Measurements from ENCODE around the gene RAE1.
"Not testable (repeated sequence)": the region's sequence is repeated elsewhere in the genome, so short reads cannot be mapped to it uniquely, and the experiment has no call there.

Gene RAE1

GRCh38 chr20:57348200-57348921 lies 2.7 kb upstream of the RAE1 start:
- not testable (repeated sequence) for H3K36me3 ChIP-seq (ENCODE audit: insufficient read depth, low read length); H3K27ac ChIP-seq (ENCODE audit: low read depth, low read length); H3K4me3 ChIP-seq (ENCODE audit: low read depth, low read length); H3K27me3 ChIP-seq (ENCODE audit: insufficient read depth, low read length); H2AFZ ChIP-seq (ENCODE audit: low read length, unreplicated experiment)
- Histone ChIP-seq H3K4me1 (ENCODE audit: control insufficient read depth, insufficient read depth, low read length, unreplicated experiment) (peaks cover 17% of the 10 kb centered on the region), H3K79me2 (ENCODE audit: control insufficient read depth, insufficient read depth, low read length, unreplicated experiment) (peaks cover 24% of the 10 kb centered on the region)

- H3K27me3 ChIP-seq (ENCODE audit: insufficient read depth, low read length); H3K36me3 ChIP-seq (ENCODE audit: insufficient read depth, low read length); H2AFZ ChIP-seq (ENCODE audit: low read length, unreplicated experiment); H3K4me3 ChIP-seq (ENCODE audit: low read depth, low read length); H3K27ac ChIP-seq (ENCODE audit: low read depth, low read length): not testable (repeated sequence)
- H3K79me2 ChIP-seq (ENCODE audit: control insufficient read depth, insufficient read depth, low read length, unreplicated experiment): peaks cover 29% of the 10 kb centered on the region
- H3K4me1 ChIP-seq (ENCODE audit: control insufficient read depth, insufficient read depth, low read length, unreplicated experiment): peaks cover 17% of the 10 kb centered on the region
Measured at GRCh38 chr20:57348922-57349574, 2.0 kb upstream of the RAE1 start.

DNA sequence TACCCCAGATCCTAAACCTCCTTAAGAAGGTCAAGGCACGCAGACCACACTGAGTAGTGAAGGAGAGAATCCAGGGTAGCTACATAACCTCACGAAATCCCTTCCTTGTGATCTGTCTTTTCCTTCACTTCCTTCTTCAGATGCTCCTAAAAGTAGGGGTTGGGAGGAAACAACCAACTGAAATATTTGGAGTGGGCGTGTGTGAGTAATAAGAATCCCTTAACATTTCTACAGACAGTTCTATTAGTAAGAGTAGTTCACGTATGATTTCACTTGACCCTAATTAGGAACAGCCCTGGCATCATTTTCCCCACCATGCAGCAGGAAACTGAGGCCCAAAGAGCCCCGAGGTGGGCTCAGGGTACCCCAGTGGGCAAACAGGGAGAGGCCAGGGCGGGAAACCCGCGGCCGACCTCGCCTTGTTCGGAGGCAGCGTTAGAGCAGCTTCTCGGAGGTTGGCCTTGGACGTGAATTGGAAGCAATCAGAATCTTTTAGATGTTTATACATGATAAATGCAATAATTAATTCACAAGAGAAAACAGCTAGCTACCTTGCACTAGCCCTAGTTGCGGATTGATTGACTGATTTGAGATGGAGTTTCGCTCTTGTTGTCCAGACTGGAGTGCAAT lies 859 bp upstream of the RAE1 start:
- Histone ChIP-seq H2AFZ (ENCODE audit: low read length, unreplicated experiment) (no peak overlapping the region), H3K27me3 (ENCODE audit: insufficient read depth, low read length) (no peaks in the 10 kb centered on the region), H3K27ac (ENCODE audit: low read depth, low read length) (no peak overlapping the region), H3K4me3 (ENCODE audit: low read depth, low read length) (no peak overlapping the region), H3K4me1 (ENCODE audit: control insufficient read depth, insufficient read depth, low read length, unreplicated experiment) (peaks cover 17% of the 10 kb centered on the region), H3K79me2 (ENCODE audit: control insufficient read depth, insufficient read depth, low read length, unreplicated experiment) (peaks cover 29% of the 10 kb centered on the region), H3K36me3 (ENCODE audit: insufficient read depth, low read length) (peaks cover 19% of the 10 kb centered on the region; the same call in 1 of the 2 replicates)

DNA sequence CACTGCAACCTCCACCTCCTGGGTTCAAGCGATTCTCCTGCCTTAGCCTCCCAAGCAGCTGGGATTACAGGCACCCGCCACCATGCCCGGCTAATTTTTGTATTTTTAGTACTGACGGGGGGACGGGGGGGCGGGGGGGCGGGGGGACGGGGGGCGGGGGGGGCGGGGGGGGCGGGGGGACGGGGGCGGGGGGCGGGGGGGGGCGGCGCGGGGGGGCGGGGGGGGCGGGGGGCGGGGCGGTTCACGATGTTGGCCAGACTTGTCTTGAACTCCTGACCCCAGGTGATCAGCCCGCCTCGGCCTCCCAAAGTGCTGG lies 371 bp upstream of the RAE1 start:
- H3K79me2 ChIP-seq (ENCODE audit: control insufficient read depth, insufficient read depth, low read length, unreplicated experiment): peaks cover 29% of the 10 kb centered on the region
- not testable (repeated sequence) for H3K27me3 ChIP-seq (ENCODE audit: insufficient read depth, low read length)
- H3K4me3 ChIP-seq (ENCODE audit: low read depth, low read length): peak overlapping the region; percentile 92
- peaks cover 17% of the 10 kb centered on the region for H3K4me1 ChIP-seq (ENCODE audit: control insufficient read depth, insufficient read depth, low read length, unreplicated experiment)
- H2AFZ ChIP-seq (ENCODE audit: low read length, unreplicated experiment): peak overlapping the region; percentile 5
- H3K27ac ChIP-seq (ENCODE audit: low read depth, low read length): peak overlapping the region; percentile 64
- H3K36me3 ChIP-seq (ENCODE audit: insufficient read depth, low read length): peaks cover 23% of the 10 kb centered on the region

- H3K36me3 ChIP-seq (ENCODE audit: insufficient read depth, low read length): peaks cover 31% of the 10 kb centered on the region
- no peak overlapping the region for H3K27ac ChIP-seq (ENCODE audit: low read depth, low read length)
- H3K79me2 ChIP-seq (ENCODE audit: control insufficient read depth, insufficient read depth, low read length, unreplicated experiment): peaks cover 29% of the 10 kb centered on the region
- no peak overlapping the region for H2AFZ ChIP-seq (ENCODE audit: low read length, unreplicated experiment)
- peaks cover 14% of the 10 kb centered on the region for H3K4me1 ChIP-seq (ENCODE audit: control insufficient read depth, insufficient read depth, low read length, unreplicated experiment)
- no peaks in the 10 kb centered on the region for H3K27me3 ChIP-seq (ENCODE audit: insufficient read depth, low read length)
- peak overlapping the region; percentile 92 for H3K4me3 ChIP-seq (ENCODE audit: low read depth, low read length)
Measured at GRCh38 chr20:57352305-57352704, 1.2 kb downstream of the RAE1 start.

GRCh38 chr20:57353351-57353750 lies 2.3 kb downstream of the RAE1 start:
- H2AFZ ChIP-seq (ENCODE audit: low read length, unreplicated experiment): no peak overlapping the region
- no peaks in the 10 kb centered on the region for H3K27me3 ChIP-seq (ENCODE audit: insufficient read depth, low read length)
- no peak overlapping the region; the same call in 1 of the 2 replicates for H3K4me3 ChIP-seq (ENCODE audit: low read depth, low read length)
- peaks cover 31% of the 10 kb centered on the region for H3K36me3 ChIP-seq (ENCODE audit: insufficient read depth, low read length)
- H3K27ac ChIP-seq (ENCODE audit: low read depth, low read length): no peak overlapping the region
- H3K4me1 ChIP-seq (ENCODE audit: control insufficient read depth, insufficient read depth, low read length, unreplicated experiment): peaks cover 14% of the 10 kb centered on the region
- peaks cover 29% of the 10 kb centered on the region for H3K79me2 ChIP-seq (ENCODE audit: control insufficient read depth, insufficient read depth, low read length, unreplicated experiment)

GRCh38 chr20:57361517-57361916 lies 10.5 kb downstream of the RAE1 start:
- Histone ChIP-seq H3K27ac (ENCODE audit: low read depth, low read length) (no peak overlapping the region), H3K36me3 (ENCODE audit: insufficient read depth, low read length) (peaks cover 23% of the 10 kb centered on the region; the same call in 1 of the 2 replicates), H3K79me2 (ENCODE audit: control insufficient read depth, insufficient read depth, low read length, unreplicated experiment) (peaks cover 32% of the 10 kb centered on the region), H2AFZ (ENCODE audit: low read length, unreplicated experiment) (no peak overlapping the region), H3K27me3 (ENCODE audit: insufficient read depth, low read length) (no peaks in the 10 kb centered on the region), H3K4me3 (ENCODE audit: low read depth, low read length) (peak overlapping the region; percentile 14; the same call in 1 of the 2 replicates), H3K4me1 (ENCODE audit: control insufficient read depth, insufficient read depth, low read length, unreplicated experiment) (peaks cover 5% of the 10 kb centered on the region)

DNA sequence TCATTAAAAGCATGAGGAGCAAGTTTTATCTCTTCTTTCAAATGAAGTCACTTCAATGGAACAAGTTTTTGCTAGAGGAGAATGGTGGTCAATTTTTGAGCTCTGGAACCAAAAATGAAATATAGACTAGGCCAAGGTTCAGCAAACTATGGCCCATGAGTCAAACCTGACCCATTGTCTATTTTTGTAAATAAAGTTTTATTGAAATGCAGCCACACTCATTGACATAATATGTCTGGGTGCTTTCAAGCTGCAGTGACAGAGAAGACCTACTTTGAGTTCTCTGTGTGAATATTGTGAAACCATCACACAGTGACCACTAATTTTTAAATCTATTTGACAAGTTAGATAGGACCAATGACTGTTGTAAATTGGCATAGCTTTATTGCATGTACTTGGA lies 13.4 kb downstream of the RAE1 start:
- no peak overlapping the region for H3K4me3 ChIP-seq (ENCODE audit: low read depth, low read length)
- peaks cover 5% of the 10 kb centered on the region for H3K4me1 ChIP-seq (ENCODE audit: control insufficient read depth, insufficient read depth, low read length, unreplicated experiment)
- no peaks in the 10 kb centered on the region for H3K27me3 ChIP-seq (ENCODE audit: insufficient read depth, low read length)
- peaks cover 32% of the 10 kb centered on the region for H3K79me2 ChIP-seq (ENCODE audit: control insufficient read depth, insufficient read depth, low read length, unreplicated experiment)
- no peak overlapping the region for H3K27ac ChIP-seq (ENCODE audit: low read depth, low read length)
- no peak overlapping the region for H2AFZ ChIP-seq (ENCODE audit: low read length, unreplicated experiment)
- peaks cover 40% of the 10 kb centered on the region for H3K36me3 ChIP-seq (ENCODE audit: insufficient read depth, low read length)

DNA sequence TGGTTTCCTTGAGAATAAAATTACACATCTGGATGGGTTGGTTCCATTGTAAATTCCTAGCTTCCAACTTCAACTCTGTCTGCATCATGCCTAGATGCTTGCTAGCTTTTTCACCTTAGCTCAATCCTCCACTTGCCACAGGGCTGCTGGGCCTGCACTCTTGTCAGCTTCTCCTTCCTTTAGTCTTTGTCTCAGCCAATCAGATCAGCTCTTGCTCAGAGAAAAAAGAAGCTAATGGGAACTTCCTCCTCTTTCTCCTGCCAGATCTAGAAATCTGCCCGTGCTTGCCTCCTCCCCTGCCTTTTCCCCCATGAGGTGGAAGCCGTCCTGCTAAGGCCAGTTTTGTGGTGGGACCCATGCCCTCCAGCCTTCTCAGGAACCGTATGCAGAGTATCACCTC lies 18.5 kb downstream of the RAE1 start:
- Histone ChIP-seq H3K4me1 (ENCODE audit: control insufficient read depth, insufficient read depth, low read length, unreplicated experiment) (peaks cover under 1% of the 10 kb centered on the region), H3K27ac (ENCODE audit: low read depth, low read length) (no peak overlapping the region), H3K4me3 (ENCODE audit: low read depth, low read length) (no peak overlapping the region), H3K36me3 (ENCODE audit: insufficient read depth, low read length) (peaks cover 38% of the 10 kb centered on the region), H3K27me3 (ENCODE audit: insufficient read depth, low read length) (no peaks in the 10 kb centered on the region), H3K79me2 (ENCODE audit: control insufficient read depth, insufficient read depth, low read length, unreplicated experiment) (peaks cover 4% of the 10 kb centered on the region), H2AFZ (ENCODE audit: low read length, unreplicated experiment) (no peak overlapping the region)

- Histone ChIP-seq H3K79me2 (ENCODE audit: control insufficient read depth, insufficient read depth, low read length, unreplicated experiment) (peaks cover 4% of the 10 kb centered on the region), H3K4me1 (ENCODE audit: control insufficient read depth, insufficient read depth, low read length, unreplicated experiment) (no peaks in the 10 kb centered on the region), H3K27ac (ENCODE audit: low read depth, low read length) (no peak overlapping the region), H3K36me3 (ENCODE audit: insufficient read depth, low read length) (peaks cover 33% of the 10 kb centered on the region), H2AFZ (ENCODE audit: low read length, unreplicated experiment) (no peak overlapping the region), H3K4me3 (ENCODE audit: low read depth, low read length) (no peak overlapping the region), H3K27me3 (ENCODE audit: insufficient read depth, low read length) (no peaks in the 10 kb centered on the region)
Measured at GRCh38 chr20:57370316-57370715, 19.3 kb downstream of the RAE1 start.

DNA sequence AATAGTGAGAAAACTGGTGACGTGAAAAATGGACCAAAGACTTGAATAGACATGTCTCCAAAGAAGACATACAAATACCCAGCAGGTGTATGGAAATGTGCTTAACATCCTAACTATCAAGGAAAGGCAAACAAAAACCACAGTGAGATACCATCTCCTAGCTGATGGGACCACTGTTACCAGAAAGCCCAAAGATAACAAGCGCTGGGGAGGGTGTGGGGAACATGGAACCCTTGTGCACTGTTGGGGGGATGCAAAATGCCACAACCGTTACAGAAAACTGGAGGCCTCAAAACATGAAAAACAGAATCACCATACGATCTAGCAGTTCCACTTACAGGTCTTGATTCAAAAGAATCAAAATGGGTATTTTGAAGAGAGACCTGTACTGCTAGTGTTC lies 20.3 kb downstream of the RAE1 start:
- Histone ChIP-seq H3K4me1 (ENCODE audit: control insufficient read depth, insufficient read depth, low read length, unreplicated experiment) (no peaks in the 10 kb centered on the region), H3K36me3 (ENCODE audit: insufficient read depth, low read length) (peaks cover 25% of the 10 kb centered on the region), H2AFZ (ENCODE audit: low read length, unreplicated experiment) (no peak overlapping the region)

More for the DNA sequence above, 20.3 kb downstream of the RAE1 start:
- Histone ChIP-seq H3K27ac (ENCODE audit: low read depth, low read length) (no peak overlapping the region), H3K4me3 (ENCODE audit: low read depth, low read length) (no peak overlapping the region), H3K27me3 (ENCODE audit: insufficient read depth, low read length) (no peaks in the 10 kb centered on the region), H3K79me2 (ENCODE audit: control insufficient read depth, insufficient read depth, low read length, unreplicated experiment) (no peaks in the 10 kb centered on the region)

All from ACC112 (cell line).